GM10266 (cell line): Measurements from ENCODE around the gene ZNF428.
A peak's percentile ranks its signal among the peaks of the same experiment; 100 is the strongest.

ENCODE experiments used
- DNase-seq: peaks from one replicate; pipeline ENCODE4 v3.0.0; 2012; ENCODE audit errors: extremely low spot score
- TF ChIP-seq, protein P1 (sequence below): IDR thresholded peaks from 2 replicates; pipeline ENCODE4 v1.5.1; 2012; ENCODE audit warnings: mild to moderate bottlenecking, low read depth; ENCODE audit not compliant: control insufficient read depth, insufficient read depth; ENCODE audit errors: missing control alignments

The ZNF428 gene

DNA sequence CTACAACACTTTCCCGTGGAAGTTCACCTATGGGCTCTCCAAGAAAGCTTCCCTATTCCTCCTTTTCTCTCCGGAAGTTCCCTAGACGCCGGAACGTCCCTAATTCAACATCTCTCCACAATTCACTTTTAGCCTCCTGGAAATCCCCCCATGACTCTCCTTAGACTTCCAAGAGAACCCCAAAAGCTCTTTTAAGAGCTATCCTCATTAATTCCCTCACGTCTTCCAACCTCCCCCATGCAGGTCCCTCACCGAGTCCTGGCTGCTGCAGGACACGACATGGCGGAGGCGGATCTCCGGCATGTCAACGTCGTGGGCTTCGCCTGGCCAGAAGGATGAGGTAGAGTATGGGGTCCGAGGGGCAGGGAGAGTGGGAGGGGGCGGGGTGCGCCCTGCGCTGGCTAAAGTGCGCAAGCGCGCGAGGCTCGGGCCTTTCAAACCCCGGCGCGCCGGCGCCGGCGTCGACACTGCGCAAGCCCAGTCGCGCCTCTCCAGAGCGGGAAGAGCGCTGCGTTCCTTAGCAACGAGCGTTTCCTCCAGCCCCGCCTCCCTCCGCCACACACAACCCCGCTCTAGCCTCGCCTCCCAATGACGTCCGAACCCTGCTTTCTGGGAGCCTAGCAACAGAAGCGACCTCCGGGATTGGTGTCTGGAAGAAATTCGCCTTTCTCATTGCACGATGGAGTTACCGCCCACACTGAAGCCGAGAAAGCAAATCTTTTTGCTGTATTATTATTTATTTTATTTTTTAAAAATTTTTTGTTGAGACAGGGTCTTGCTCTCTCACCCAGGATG lies 44.1 kb downstream of the ZNF428 start, which contains the start of the genes PINLYP and XRCC1:
Gene PINLYP, plus strand, starts transcription at position 646 of the 795 bp plus-strand sequence. CDS start 1,391 bp downstream, outside the sequence.
Gene XRCC1, minus strand, starts transcription at position 372 of the 795 bp plus-strand sequence. Its CDS starts 69 bp downstream, at position 303.
- TF ChIP-seq, protein P1, sequence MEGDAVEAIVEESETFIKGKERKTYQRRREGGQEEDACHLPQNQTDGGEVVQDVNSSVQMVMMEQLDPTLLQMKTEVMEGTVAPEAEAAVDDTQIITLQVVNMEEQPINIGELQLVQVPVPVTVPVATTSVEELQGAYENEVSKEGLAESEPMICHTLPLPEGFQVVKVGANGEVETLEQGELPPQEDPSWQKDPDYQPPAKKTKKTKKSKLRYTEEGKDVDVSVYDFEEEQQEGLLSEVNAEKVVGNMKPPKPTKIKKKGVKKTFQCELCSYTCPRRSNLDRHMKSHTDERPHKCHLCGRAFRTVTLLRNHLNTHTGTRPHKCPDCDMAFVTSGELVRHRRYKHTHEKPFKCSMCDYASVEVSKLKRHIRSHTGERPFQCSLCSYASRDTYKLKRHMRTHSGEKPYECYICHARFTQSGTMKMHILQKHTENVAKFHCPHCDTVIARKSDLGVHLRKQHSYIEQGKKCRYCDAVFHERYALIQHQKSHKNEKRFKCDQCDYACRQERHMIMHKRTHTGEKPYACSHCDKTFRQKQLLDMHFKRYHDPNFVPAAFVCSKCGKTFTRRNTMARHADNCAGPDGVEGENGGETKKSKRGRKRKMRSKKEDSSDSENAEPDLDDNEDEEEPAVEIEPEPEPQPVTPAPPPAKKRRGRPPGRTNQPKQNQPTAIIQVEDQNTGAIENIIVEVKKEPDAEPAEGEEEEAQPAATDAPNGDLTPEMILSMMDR, result no peak
- DNase-seq, result peak; percentile 96

DNA sequence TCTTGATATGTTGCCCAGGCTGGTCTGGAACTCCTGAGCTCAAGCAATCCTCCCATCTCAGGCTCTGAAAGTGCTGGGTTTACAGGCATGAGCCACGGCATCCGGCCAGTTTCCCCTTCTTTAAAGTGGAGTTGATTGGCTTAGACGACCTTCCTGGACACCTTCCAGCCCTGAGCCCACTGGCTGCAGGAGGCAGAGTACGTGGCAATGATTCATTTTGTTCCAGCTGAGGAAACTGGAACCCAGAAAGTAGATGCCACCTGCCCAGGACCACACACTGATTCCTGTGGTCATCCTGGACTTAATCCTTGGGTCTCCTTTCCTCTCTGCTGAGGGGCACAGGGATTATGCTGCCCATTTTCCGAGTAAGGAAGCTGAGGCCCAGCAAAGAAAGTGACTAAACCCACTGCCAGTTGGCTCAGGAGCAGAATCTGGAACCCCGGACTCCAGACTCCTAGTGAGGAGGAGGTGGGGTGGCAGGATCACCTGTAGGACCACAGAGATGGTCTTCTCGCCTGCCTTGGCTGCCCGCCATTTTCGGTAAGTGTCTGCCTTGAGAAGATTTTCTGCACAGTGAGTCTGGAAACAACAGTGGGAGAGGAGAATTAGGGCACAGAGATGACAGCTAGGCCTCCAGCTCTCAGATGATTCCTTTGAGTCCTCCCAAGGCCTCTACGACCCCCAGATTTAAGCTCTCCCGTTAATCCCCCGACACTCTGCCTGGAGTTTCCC lies 44.8 kb downstream of the ZNF428 start:
- TF ChIP-seq, protein P1, result no peak
- no peak for DNase-seq

DNA sequence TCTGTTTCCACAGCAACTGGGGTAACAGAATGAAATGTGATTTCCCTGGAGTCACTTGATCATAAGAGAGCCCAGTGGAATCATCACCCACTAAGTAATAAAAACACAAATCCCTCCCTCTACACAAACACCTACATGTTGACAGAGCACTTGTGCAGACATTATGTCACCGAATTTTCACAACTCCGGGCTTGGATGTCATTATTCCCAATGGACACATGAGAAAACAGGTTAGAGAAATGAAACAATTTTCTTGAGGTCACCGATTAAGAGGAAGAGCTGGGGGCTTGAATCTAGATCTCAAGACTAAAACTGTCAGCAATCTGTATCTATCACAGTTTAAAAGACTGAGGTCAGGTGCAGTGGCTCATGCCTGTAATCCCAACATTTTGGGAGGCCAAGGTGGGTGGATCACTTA lies 47.2 kb downstream of the ZNF428 start:
- no peak for DNase-seq

DNA sequence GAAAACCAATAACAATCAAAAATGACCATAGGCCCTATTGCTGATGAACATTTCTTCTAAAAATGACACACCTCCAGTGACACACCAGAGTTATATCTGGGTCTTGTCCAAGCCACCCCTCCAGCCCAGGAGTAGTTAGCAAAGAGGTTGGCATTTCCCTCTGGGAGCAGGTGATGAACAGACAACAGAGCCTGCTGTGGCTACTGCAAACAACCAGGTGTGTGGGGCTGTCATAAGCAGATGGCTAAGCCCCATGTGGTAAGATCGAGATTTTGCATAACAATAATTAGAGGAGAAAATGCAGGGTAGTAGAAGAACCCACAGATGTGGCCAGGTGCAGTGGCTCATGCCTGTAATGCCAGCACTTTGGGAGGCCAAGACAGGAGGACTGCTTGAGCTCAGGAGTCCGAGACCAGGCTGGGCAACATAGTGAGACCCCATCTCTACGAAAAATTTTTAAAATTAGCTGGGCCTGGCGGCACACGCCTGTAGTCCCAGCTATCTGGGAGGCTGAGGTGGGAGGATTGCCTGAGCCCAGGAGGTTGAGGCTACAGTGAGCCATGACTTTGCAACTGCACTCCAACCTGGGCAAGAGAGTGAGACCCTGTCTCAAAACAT lies 49.1 kb downstream of the ZNF428 start:
- TF ChIP-seq, protein P1, result no peak
- DNase-seq, result no peak

More for the DNA sequence above, 47.2 kb downstream of the ZNF428 start:
- TF ChIP-seq, protein P1, result no peak

DNA sequence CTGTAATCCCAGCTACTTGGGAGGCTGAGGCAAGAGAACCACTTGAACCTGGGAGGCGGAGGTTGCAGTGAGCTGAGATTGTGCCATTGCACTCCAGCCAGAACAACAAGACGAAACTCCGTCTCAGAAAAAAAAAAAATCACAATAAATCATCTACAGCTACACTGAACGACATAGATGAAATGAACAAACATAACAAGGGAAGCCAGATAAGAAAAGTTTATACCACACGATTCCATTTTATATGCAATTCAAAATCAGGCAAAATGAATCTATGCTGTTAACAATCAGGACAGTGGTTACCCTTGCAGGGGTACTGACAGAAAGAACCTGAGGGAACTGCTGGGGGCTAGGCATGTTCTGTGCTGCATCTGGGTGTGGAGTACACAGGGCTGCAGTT lies 49.8 kb downstream of the ZNF428 start:
- TF ChIP-seq, protein P1, result no peak
- DNase-seq, result no peak

DNA sequence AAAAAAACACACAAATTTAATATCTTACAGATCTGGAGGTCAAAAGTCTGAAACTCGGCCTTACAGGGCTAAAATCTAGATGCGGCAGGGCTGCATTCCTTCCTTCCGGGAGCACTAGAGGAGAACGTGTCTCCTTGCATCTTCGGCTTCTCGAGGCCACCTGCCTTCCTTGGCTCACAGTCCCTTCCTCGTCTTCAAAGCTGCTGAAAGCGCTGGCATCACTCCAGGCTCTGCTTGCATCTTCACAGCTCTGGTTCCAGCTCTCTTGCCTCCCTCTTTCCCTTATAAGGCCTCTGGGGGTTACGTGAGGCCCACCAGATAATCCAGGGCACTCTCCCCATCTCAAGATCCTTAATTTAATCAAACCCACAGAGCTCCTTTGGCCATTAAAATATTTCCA lies 54.6 kb downstream of the ZNF428 start:
- no peak for DNase-seq
- TF ChIP-seq, protein P1, result no peak
